Measurements from ENCODE around the gene AUTS2.
A peak's percentile ranks its signal among the peaks of the same experiment; 100 is the strongest.

Gene AUTS2

DNA sequence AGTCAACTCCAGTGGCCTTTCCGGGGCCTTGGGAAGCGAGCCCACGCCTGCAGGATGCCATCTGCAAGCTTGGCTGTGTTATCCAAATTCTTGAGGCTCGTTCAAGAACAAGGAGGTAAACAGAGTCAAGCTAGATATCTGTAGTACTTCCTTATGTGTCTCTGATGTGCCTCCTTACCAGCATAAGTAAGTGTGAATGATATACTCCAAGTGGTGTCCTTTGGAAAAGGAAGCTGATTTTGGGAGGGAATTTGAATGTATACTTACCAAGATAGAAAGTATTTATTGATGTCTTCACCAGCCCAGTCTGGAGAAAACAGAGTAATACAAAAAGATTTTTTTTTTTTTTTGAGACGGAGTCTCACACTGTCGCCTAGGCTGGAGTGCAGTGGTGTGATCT lies 1161.4 kb downstream of the AUTS2 start:
- DNase-seq = no peak

DNA sequence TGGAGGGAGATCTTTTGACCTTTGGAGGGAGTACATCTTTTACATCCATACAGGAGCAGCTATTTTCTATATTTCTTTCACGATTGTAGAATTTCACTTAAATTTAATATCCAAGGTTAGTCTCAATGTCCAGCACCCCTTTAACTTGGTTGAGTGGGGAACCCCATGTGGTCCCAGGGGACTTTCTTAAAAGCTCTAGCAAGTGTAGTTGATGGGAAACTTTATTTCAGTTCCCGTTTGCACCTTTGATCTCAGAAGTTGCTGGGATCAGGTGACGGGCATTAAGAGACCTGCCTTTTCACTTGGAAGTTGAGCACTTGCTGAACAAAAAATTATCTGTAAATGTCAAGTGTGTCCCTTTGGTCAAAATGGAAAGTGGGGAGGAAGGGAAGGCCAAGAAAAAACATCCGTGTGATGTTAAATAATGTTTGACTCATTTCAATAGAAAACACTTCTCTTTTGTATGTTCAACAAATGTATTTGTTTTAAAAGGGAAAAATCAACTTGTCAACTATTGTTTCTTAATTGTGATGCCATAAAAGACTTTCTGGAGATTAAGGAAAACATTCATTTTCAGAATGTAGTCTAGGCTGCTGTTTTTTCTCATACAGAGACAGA lies 1163.5 kb downstream of the AUTS2 start:
- no peak for DNase-seq

DNA sequence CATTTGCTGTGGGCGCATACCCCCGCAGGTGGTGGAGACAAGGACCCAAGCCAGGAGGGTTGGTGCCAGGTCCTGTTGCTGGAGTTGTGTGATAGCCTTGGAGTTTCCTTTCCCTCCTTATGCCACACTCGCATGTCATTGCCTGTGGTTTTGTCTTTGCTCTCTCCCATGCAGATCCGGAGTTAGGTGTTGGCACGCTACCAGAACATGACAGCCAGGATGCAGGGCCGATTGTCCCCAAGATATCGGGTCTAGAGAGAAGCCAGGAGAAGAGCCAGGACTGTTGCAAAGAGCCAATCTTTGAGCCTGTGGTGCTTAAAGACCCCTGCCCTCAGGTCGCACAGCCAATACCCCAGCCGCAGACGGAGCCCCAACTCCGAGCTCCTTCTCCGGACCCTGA lies 1164.4 kb downstream of the AUTS2 start:
- DNase-seq = no peak

DNA sequence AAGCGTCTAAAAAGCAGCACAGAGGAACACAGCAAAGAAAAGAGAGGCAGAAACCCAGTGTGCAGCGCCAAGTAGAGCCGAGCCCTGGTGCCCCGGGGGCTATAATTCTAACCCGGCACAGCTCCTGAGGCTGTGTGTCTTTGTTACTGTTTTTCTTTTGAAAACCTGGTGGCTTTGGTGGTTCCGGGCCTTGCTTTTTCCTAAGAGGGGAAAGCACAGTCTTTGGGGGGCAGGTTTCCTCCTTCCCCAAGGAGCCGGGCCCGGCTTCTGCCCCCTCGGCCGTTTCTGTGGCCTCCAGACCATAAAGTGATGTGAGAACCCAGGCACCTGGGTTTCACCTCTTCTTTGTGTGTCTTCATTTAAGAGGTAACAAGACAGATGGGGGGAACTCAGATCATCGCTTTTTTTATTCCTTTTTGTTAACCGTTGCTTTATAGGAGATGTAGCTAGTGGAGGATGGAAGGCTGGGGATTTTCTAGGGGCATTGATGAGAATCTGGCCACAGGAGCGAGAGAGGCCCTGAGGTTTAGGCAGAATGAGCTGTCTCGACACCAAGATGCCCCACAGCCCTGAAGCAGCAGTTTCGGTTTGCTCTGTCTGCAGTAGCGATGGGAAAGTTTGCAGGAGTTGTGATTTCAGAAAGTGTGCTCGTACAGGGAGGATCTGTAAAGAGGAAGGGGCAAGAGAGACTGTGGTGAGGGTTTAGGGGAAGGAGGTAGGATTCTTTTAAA lies 1165.9 kb downstream of the AUTS2 start:
- DNase-seq = no peak

DNA sequence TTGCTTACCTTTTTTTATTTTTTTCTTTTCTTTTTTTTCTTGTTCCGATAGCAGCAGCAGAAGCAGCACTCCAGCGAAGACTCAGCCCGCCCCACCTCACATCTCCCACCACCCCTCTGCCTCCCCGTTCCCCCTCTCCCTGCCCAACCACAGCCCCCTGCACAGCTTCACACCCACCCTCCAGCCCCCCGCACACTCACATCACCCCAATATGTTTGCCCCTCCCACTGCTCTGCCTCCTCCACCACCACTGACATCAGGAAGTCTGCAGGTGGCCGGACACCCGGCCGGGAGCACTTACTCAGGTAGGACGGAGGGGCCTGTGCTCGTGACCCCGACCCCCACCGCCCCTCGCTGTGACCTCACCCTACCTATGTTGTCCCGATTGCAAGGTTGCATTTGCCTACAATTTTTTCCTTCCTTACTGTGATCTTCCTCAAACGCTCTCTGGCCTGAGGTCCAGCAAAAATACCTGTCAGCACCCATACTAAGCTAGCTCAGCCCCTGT lies 1166.5 kb downstream of the AUTS2 start:
- DNase-seq = no peak

DNA sequence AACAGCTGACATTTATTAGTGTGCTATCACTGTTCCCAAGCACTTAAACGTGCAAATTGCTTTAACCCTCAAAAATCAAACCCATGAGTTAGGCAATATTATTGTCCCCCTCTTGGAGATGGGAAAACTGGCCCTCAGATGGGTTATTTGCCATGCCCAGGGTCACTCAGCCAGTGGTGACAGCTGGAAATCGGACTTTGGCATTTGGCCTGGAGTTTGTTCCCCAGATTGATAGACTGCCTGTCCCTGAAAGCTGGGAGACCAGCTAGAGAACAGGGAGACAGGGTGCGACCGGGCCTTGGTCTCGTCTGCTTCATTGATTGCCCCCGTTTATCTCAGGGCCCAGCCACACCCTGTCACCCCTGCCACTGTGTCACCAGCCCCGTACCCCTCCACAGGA lies 1167.4 kb downstream of the AUTS2 start:
- no peak for DNase-seq

DNA sequence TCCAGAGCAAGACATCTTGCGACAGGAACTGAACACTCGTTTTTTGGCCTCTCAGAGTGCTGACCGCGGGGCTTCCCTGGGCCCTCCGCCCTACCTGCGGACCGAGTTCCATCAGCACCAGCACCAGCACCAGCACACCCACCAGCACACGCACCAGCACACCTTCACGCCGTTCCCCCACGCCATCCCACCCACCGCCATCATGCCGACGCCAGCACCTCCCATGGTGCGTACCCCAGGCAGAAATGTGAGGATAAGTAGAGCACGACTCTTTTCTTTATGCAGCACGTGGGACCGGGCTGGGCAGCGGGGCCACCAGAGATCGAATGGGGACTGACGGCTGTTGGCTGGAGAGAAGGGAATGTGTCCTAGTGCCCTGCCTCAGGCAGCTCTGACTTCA lies 1167.8 kb downstream of the AUTS2 start:
- DNase-seq = no peak

DNA sequence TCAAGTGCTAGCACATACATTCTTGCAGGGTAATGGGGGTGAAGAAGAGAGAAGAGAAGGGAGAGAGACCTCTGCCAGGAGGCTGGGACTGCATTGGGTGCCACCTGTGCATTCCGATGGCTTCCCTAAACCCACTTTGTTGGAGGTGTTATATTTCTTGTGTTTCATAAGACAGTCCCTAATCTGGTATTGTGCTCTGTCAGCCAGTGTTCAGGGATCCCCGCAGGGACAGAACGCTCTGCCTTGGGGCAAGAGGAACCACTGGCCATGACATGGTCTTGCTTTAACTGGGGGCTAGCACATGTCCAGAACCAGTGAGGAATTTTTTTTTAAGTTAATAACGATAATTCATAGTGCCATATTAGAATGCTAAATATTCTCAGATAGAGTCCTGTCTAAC lies 1168.4 kb downstream of the AUTS2 start:
- no peak for DNase-seq

DNA sequence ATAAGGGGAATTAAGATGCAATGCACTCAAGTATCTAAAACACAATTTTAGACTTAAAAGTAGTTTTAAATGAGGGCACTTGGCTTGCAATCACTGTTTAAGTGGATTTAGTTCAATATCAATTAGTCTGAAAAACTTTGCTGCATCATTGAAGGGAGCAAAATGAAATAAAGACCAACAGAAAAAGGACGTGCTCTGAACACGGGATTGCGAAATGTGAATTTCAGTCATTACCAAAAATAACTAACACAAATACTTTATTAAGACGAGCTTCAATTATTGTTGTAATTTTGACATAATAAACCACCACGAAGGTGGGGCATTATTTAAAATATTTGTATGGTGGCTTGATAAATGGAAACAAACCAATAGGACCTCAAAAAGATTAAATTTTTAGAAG lies 1171.9 kb downstream of the AUTS2 start:
- DNase-seq = no peak

DNA sequence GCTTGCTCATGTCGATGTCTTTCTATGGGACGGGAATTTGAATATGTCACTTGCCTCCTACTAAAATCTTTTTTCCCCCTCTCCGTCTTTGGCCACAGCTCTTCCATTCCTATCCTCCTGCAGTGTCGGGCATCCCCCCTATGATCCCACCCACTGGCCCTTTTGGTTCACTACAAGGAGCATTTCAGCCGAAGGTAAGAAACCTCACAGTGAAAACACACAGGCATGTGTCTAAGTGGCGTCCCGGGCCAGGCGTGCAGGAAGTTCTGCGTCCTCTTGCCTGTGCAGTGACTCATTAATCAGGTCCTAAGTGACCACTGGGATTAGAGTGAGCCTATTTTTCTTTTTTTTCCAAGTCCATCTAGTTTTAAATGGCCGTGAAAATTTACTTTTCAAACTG lies 1173.2 kb downstream of the AUTS2 start:
- no peak for DNase-seq

DNA sequence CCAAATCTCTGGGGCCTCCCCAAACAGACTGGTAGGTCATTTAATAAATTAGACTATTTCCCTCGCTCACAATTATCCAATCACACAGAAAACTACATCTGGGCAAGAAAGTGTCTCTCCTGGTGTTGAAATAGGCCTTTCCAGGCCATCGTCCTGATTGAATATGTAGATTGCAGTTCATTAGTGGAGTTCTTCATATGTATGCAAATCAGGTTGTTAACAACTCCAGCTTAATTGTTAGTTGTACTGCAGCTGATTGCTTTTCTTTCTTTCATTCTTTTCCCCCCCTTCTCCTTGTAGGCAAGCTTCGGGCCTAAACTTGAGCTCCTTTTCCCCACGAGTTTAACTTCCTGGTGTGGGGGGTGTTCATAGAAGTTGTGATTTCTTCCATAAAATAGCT lies 1174.6 kb downstream of the AUTS2 start:
- no peak for DNase-seq

DNA sequence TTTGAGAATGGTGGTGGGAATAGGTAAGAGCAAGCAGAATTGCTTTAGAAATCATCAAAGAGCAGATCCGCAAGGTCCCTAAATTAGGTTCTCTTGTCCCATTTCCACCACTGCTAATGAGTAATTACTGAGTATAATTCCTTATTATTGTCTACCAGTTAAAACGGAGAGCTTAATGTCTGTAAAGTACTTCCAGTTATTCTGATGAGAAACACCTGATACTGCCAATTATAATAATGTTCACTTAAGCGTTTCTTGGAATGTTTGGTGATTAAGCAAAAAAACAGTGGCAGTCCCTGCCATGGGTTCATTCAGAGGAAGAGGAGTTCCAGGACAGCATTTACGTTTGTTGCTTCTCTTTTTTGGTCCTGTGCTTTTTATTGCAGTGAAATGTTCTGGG lies 1175.1 kb downstream of the AUTS2 start:
- no peak for DNase-seq

DNA sequence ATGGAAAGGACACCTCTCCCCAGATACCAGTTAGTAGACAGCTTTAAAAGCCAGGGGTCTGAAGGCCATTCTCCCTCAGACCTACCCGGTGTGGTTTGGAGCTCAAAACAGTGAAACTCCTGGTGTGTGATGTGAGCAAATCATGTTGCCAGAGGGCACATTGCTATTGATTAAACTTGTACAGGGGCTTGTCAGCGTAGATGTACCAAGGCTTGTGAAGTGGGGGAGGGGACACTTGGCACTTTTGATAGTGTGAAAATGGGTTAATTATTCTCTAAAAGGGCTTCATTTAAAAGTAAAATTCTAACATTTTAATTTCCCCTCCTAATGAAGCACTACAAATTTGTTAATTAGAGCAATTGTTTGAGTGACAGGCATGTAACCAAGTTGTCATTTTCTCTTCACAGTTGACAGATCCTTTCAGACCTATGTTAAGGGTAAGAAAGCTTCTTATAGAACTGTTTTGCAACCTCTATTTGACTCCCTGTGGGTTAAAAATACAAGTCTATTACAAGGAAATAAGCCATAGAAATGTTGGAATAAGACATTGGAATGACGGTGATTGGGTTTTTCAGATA lies 1176.8 kb downstream of the AUTS2 start:
- no peak for DNase-seq

DNA sequence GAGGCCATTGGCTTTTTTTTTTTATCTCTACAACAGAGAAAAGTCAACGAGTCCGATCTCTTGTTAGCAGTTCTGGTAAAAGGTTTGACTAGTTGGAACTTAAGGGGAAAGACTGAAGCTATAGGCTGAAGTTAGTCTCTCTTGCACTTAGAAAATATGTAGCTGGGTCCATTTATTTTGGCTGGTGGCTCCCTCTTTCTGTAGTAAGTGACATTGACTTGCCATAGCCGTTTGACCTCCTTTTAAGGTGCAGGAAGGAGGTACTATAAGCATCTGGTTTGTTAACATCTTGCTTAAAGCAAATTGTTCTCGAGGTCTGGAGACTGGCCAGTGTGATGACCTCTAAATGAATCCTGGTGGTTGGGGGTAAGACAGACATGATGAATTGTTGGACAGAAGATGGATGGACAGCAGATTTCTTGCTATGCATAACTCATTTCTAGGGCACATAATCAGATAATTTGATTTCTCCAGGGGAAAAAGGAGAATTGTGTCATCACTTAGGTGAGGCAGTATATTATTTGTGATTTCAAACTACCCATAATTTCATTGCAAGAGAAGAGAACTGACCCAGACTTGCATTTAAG lies 1177.4 kb downstream of the AUTS2 start:
- DNase-seq = peak; percentile 22

DNA sequence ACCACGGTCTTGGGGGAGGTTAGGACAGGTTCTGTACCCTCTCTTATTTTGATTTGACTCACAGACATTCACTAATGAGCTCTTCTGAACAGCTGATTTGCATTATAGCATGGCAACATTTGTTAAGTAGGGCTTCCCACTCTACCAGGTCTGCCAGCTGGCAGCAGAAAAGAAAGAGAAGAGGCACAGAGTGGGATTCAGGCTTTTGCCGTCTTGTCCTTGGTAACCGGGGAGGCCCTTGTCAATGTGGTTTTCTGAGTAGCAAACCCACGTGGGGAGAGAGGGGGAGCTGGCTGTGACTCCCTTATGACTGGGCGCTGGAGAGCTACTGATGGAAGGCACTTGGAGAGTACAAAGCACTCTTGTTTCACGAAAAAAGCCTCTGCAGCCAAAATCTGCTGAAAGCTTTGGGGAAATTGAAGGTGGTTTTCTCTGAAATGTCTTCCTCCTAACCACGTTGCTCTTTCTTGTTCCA lies 1178.4 kb downstream of the AUTS2 start:
- DNase-seq = no peak

DNA sequence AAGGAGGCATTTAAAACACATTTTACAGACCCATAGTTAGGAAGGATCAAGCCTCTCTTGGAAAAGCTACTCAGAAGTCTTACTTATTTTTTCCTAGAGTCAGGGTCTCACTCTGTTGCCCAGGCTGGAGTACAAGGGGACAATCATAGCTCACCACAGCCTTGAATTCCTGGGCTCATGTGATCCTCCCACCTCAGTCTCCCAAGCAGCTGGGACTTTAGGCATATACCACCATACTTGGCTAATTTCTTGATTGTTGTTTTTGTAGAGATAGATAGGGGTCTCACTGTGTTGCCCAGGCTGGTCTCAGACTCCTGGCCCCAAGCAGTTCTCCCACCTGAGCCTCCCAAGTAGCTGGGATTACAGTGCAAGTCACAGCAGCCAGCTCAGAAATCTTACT lies 1179.0 kb downstream of the AUTS2 start:
- DNase-seq = no peak

DNA sequence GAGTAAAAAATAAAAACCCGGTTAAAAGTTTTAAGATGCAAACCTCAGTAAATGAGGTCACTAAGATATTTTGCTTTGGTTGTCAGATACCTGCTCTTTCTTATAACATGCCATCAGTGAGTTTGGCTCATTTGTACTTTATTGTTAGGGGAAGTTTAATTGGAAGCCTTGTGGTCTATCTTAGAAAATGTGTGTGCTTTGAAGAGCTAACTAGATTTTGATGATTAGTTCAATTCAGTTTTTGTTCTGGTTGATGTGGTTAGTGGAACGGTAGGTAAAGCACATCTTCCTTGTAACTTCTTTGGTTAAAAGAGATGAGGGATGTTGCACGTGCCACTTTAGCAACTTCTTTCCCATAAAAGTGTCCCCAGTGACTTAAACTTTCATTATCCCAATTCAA lies 1180.3 kb downstream of the AUTS2 start:
- no peak for DNase-seq

DNA sequence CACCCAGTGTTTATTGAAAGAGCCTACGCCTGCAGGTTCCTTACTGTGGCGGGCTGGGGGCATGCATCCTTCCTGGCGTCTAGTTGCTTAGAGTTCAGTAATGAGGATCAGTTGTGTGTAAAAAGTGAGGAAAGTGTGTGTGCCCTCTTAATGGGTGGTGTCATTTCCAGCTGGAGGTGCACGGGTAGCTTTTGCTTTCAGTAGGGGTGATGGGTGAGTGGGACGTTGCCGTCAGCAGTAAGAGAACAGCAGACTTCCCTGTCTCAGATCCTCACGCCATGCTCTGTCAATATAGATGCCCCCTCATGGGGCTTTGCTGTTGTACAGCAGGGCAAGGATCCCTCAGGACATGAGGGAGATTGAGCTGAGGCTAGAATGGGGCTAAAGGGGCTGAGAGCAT lies 1181.0 kb downstream of the AUTS2 start:
- no peak for DNase-seq

DNA sequence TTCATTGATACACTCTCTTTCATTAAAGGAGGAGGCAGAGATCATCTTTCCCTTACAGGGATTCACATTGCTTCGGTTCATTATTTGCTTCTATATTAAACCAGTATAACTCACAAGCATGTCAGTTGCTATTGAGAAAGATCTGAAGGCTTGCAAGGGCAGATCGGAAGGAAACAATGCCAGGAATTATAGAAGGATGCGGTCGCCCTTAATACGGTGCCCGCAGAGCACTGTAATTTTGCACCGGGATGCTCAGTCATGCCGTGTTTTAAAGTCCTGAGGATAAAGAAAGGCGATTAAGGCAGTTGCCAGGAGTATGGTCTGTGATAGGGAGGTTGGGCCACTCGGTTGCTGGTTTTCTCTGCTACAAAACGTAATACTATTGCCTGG lies 1183.6 kb downstream of the AUTS2 start:
- no peak for DNase-seq

DNA sequence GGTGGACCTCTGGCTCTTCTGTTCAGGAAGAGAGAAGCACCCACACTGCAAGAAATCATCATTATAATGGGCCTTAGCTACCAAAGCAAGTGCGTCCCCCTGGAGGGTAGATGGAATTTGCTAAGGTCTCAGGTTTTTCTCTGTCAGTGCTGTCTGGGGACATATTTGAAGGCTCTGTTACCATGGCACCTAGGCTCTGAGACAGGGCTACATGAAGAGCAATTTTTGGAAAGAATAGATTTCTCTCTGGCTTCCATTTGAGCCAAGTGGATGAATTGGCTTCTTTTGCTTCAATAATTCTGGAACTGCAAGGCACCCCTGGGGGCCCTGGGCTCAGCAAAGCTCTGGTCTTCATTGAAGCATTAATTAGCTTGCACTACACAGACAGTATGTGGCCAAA lies 1184.5 kb downstream of the AUTS2 start:
- DNase-seq = no peak

DNA sequence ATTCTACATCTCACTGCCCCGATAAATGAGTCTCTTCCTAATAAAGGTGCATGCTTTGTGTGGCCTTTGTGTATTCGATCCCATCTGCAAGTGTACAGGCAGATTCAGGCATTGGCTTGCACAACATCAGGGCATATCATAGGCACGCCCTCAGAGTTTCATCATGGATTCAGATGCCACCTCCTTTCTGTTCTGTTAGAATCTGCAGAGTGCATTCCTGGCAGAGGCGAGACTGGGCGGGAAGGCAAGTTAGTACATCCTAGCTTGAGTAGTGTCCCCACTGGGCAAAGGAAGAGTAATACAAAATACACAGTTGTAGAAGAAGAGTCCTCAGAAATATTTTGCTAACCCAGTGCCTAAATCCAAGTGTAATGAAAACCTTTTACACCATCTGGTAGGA lies 1187.2 kb downstream of the AUTS2 start:
- DNase-seq = no peak

DNA sequence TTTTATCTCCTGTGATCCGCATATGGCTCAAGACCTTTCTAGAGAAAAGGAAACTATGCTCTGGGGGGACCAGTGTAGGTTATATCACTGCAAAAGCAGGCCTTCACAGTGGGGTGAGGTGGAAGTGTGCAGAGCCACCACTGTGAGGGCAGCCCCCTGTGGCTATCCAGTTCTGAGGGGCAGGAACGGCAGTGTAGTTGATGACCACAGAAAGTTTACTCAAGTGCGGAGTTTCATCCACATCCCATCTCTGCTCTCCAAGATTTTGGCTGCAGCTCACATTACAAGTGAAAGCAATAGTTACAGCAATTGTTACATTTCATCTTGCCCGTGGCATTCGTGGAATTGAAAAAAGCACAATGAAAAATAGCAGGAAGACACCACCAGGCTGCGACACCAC lies 1187.8 kb downstream of the AUTS2 start:
- DNase-seq = no peak

DNA sequence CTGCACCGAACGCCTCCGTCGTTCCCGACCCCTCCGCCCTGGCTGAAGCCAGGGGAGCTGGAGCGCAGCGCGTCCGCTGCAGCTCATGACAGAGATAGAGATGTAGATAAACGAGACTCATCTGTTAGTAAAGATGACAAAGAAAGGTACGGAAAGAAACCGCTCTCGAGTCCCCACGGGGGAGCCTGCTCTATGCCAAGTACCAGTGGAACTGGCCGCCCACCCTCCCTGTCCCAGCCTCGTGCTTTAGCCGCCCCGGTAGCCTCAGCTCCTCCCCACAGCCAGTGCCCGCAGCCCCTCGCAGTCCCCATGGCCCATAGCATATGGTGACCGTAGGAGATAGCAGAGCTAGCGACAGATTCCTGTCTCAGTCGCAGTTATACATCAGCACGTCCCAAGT lies 1189.0 kb downstream of the AUTS2 start:
- DNase-seq = no peak

DNA sequence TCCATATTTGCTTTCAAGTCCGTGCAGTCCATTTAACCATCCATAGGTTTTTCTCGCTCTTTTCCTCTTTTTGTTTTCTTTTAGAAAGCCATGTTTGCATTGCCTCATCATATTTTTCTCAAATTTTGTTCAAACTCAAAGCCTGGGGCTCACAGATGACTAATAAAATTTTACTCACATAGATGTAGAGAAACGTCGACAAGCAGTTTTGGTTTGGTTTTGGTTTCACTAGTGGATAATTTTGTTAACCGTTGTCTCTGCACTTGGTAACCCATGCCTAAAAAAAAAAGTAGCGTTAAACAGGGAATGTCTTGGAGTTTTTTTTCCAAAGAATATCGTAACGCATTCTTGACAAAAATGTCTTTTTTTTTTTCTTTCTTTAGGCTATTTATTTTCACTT lies 1189.5 kb downstream of the AUTS2 start:
- DNase-seq = no peak
